ENCODE measurements around the gene TNFSF15. TPM values are rescaled to one million over a fixed set of nuclear protein-coding genes. Genes with fewer than 3 reads are reported as not detected.

Gene TNFSF15
- total and polyA plus RNA-seq, 7 donors, result 0.03 to 0.13 (median 0.04) TPM; not detected in 2

- Histone ChIP-seq H3K4me3 (no peak overlapping the region), H3K27me3 (ENCODE audit: insufficient read depth in 3 of 3, low read length in 2 of 3) (no peaks in the 10 kb centered on the region), H3K9me3 (no peaks in the 10 kb centered on the region), H3K4me1 (no peaks in the 10 kb centered on the region), H3K36me3 (ENCODE audit: insufficient read depth in 1 of 2, low read depth in 1 of 2) (no peaks in the 10 kb centered on the region), H3K27ac (no peak overlapping the region)
- no peak for ATAC-seq
- intact Hi-C loops (cut with DNase I), result no loop called here
- no peak for DNase-seq
- TF ChIP-seq, protein P1, sequence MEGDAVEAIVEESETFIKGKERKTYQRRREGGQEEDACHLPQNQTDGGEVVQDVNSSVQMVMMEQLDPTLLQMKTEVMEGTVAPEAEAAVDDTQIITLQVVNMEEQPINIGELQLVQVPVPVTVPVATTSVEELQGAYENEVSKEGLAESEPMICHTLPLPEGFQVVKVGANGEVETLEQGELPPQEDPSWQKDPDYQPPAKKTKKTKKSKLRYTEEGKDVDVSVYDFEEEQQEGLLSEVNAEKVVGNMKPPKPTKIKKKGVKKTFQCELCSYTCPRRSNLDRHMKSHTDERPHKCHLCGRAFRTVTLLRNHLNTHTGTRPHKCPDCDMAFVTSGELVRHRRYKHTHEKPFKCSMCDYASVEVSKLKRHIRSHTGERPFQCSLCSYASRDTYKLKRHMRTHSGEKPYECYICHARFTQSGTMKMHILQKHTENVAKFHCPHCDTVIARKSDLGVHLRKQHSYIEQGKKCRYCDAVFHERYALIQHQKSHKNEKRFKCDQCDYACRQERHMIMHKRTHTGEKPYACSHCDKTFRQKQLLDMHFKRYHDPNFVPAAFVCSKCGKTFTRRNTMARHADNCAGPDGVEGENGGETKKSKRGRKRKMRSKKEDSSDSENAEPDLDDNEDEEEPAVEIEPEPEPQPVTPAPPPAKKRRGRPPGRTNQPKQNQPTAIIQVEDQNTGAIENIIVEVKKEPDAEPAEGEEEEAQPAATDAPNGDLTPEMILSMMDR (IDR thresholded peaks at IDR 0.05), result no peak
These were observed 14.5 kb downstream of the TNFSF15 start for GRCh38 chr9:114791312-114791711.

GRCh38 chr9:114790521-114790920 is 15.3 kb downstream of the TNFSF15 start:
- Histone ChIP-seq H3K9me3 (no peaks in the 10 kb centered on the region), H3K4me3 (no peak overlapping the region), H3K36me3 (ENCODE audit: insufficient read depth in 1 of 2, low read depth in 1 of 2) (no peaks in the 10 kb centered on the region), H3K4me1 (no peaks in the 10 kb centered on the region), H3K27me3 (ENCODE audit: insufficient read depth in 3 of 3, low read length in 2 of 3) (peaks cover 0 to 2% (median 0%) of the 10 kb centered on the region in 3 donors), H3K27ac (no peak overlapping the region)
- intact Hi-C loops (cut with DNase I), result no loop called here
- TF ChIP-seq, protein P1 (IDR thresholded peaks at IDR 0.05), result no peak
- DNase-seq, result no peak
- ATAC-seq, result no peak
- WGBS, 3 donors, result 61 to 72% (median 69%) methylated on average over 6 of the region's 6 CpGs

DNA sequence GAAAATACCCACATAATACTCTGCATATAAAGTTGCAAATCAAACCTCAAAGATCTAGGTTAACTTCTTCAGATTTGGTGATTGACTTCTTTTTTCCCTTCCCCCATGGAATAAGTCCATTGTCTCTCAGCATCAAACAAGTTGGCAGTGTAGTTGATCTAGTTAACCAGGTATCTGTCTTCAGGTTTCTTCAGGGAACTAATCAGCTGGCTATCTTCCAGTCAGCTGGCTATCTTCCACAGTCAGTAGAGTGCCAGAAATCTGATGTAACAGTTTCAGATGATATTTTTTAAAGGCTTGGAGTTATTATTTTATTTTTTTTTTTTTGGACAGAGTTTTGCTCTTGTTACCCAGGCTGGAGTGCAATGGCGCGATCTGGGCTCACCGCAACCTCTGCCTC is 16.8 kb downstream of the TNFSF15 start:
- Histone ChIP-seq H3K4me1 (no peaks in the 10 kb centered on the region), H3K27me3 (ENCODE audit: insufficient read depth in 3 of 3, low read length in 2 of 3) (peaks cover 0 to 2% (median 0%) of the 10 kb centered on the region in 3 donors), H3K36me3 (ENCODE audit: insufficient read depth in 1 of 2, low read depth in 1 of 2) (no peaks in the 10 kb centered on the region), H3K27ac (no peak overlapping the region), H3K9me3 (no peaks in the 10 kb centered on the region), H3K4me3 (no peak overlapping the region)
- intact Hi-C loops (cut with DNase I), result no loop called here
- 92 to 98% (median 97%) methylated on average over 3 of the region's 3 CpGs for WGBS, 3 donors
- DNase-seq, result no peak
- ATAC-seq, result no peak
- TF ChIP-seq, protein P1 (IDR thresholded peaks at IDR 0.05), result no peak

- Histone ChIP-seq H3K4me1 (no peaks in the 10 kb centered on the region), H3K36me3 (ENCODE audit: insufficient read depth in 1 of 2, low read depth in 1 of 2) (no peaks in the 10 kb centered on the region), H3K9me3 (no peaks in the 10 kb centered on the region), H3K27ac (no peak overlapping the region), H3K4me3 (no peak overlapping the region), H3K27me3 (ENCODE audit: insufficient read depth in 3 of 3, low read length in 2 of 3) (peaks cover 0 to 2% (median 0%) of the 10 kb centered on the region in 3 donors)
- intact Hi-C loops (cut with DNase I), result no loop called here
- WGBS, 3 donors, result 86 to 88% (median 87%) methylated on average over 4 of the region's 4 CpGs
- TF ChIP-seq, protein P1 (IDR thresholded peaks at IDR 0.05), result no peak
- DNase-seq (no peak), ATAC-seq (no peak)
These were observed 17.9 kb downstream of the TNFSF15 start for GRCh38 chr9:114787781-114788498.

DNA sequence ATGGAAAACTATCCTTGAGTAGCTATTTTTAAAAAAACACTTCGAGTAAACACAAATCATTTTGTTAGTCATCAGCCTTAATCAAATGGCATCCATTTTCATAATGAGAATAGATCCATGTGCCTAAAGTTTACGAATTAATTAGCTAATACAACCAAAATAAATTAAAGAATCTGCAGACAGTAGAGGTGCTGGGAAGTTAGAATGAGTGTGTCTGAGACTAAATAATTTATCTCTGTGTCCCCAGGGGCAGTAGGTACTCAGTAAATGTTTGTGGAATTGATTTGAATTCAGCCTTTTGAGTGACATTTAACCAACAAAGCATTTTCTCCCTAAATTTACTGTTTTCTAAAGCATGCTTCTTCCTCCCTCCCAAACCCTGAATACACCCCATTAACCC is 18.6 kb downstream of the TNFSF15 start:
- TF ChIP-seq, protein P1 (IDR thresholded peaks at IDR 0.05), result no peak
- Histone ChIP-seq H3K9me3 (no peaks in the 10 kb centered on the region), H3K27me3 (ENCODE audit: insufficient read depth in 3 of 3, low read length in 2 of 3) (peaks cover 0 to 2% (median 0%) of the 10 kb centered on the region in 3 donors), H3K36me3 (ENCODE audit: insufficient read depth in 1 of 2, low read depth in 1 of 2) (no peaks in the 10 kb centered on the region), H3K27ac (no peak overlapping the region), H3K4me1 (no peaks in the 10 kb centered on the region), H3K4me3 (no peak overlapping the region)
- WGBS, 3 donors, result 86 to 92% (median 89%) methylated on average over 2 of the region's 2 CpGs
- ATAC-seq (no peak), DNase-seq (no peak)
- intact Hi-C loops (cut with DNase I), result no loop called here
